Brain microvascular endothelial cell (primary cell): ENCODE results near the gene RAET1L.
"Not testable (repeated sequence)": the region's sequence is repeated elsewhere in the genome, so short reads cannot be mapped to it uniquely, and the experiment has no call there.

Experiments used
- DNase-seq: peaks from one replicate; pipeline ENCODE4 v3.0.0-alpha.2; 2020
- H3K27ac ChIP-seq: fragments of 250-450 bp; sonication (Bioruptor Pico); 2 replicates; pipeline ENCODE4 v1.5.1; 2020; ENCODE audit warnings: mild to moderate bottlenecking, moderate library complexity
- H3K27me3 ChIP-seq: fragments of 250-450 bp; sonication (Bioruptor Pico); replicated peaks from 2 replicates; pipeline ENCODE4 v1.5.1; 2020; ENCODE audit warnings: mild to moderate bottlenecking
- H3K36me3 ChIP-seq: fragments of 250-450 bp; sonication (Bioruptor Pico); replicated peaks from 2 replicates; pipeline ENCODE4 v1.5.1; 2020; ENCODE audit warnings: mild to moderate bottlenecking
- H3K4me3 ChIP-seq: 2 replicates; pipeline ENCODE4 v1.5.1; 2011; ENCODE audit warnings: low read depth, mild to moderate bottlenecking, control low read depth, low read length, moderate library complexity
- in situ Hi-C: cut with HindIII; loops from 2 replicates; pipeline ENCODE4 v1.10.0; 2017; ENCODE audit warnings: low sequenced_read_pairs, low pct_ligation_motif_present
- TF ChIP-seq, protein P1 (sequence below): IDR thresholded peaks from 2 replicates; pipeline ENCODE4 v1.5.1; 2011; ENCODE audit warnings: low read depth, mild to moderate bottlenecking, moderate library complexity, low read length, control low read depth, inconsistent platforms; ENCODE audit errors: missing control alignments

The RAET1L gene

DNA sequence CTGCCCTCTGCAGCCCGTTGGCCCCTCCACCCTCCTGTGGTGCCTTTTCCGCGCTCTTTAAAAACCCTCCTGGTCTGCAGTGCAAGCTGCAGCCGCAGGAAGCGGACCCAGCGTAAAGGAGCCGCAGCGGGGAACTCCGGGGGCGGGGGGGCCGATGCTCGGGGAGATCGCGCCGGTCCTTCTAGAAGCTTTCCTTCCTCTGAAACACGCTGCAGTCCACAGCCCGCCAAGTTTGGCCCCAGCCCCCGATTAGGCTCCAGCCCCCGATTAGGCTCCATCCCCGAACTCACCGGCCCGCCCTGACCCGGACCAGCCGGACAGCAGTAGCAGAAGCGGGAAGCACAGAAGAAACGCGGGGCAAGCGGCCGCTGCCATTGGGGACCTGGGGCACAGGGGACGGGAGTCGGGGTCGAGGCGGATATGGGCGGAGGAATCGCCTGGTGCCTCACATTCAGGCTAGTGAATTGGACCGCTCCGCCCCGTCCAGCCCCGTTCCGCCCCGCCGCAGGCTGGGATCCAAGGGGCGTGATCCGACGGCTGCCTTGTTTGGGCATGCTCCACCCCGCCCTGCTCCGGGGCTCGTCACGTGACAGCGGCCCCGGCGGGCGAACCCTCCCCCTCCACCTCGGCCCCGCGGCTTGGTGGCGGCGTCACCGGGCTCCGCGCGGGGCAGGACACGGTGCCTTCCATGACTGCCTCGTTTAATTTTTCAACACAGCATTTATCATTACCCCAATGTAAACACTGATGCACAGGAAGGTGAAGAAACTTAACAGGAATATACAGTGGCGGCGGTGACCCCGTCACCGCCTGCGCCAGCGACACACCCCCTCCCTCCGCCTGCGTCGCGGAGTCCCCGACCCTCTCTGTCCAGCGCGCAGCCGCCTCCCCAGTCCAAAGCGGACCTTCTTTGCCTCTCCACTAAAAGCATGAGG, 20.3 kb downstream of the RAET1L start:
- peak; percentile 84 for DNase-seq
- no peaks in the 10 kb centered on the region for H3K36me3 ChIP-seq
- in situ Hi-C loops = no loop called here
- peak overlapping the region; percentile 71 for H3K4me3 ChIP-seq
- TF ChIP-seq, protein P1, sequence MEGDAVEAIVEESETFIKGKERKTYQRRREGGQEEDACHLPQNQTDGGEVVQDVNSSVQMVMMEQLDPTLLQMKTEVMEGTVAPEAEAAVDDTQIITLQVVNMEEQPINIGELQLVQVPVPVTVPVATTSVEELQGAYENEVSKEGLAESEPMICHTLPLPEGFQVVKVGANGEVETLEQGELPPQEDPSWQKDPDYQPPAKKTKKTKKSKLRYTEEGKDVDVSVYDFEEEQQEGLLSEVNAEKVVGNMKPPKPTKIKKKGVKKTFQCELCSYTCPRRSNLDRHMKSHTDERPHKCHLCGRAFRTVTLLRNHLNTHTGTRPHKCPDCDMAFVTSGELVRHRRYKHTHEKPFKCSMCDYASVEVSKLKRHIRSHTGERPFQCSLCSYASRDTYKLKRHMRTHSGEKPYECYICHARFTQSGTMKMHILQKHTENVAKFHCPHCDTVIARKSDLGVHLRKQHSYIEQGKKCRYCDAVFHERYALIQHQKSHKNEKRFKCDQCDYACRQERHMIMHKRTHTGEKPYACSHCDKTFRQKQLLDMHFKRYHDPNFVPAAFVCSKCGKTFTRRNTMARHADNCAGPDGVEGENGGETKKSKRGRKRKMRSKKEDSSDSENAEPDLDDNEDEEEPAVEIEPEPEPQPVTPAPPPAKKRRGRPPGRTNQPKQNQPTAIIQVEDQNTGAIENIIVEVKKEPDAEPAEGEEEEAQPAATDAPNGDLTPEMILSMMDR = peak; percentile 49
- H3K27ac ChIP-seq = no peak overlapping the region
- peaks cover 14% of the 10 kb centered on the region for H3K27me3 ChIP-seq

DNA sequence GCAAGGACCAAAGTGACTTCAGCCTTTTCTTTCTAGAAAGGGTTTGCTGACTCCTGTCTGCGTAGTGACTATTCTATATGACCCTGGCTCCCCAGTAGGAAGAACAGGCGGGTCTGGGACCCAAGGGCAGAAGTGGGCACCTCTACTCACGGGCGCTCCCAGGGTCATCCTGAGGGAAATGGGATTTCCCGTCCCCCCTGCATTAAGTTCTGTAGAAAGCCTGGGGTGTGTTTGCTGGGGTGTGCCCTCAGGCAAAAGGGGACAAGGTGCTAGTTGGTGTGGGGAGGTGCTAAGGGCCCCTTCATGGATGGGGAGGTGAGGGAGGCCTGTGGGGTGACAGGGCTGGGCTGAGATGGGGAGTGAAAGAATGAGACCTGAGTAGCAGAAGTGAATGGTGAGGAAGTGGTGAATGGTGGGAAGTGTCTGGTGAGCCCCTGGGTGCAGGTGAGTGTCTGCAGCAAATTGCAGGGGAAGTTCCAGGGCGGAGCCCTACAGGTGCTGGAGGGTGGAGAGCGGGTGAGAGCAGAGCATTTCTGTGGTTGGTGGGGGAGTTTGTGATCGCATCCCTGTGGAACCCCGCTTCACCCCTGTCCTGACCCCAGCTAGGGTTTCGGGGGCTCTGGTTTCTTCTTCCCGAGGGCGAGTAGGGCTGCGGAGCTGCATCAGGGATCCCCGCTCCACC, 21.1 kb downstream of the RAET1L start:
- in situ Hi-C loops = no loop called here
- peaks cover 6% of the 10 kb centered on the region for H3K27me3 ChIP-seq
- no peaks in the 10 kb centered on the region for H3K36me3 ChIP-seq
- TF ChIP-seq, protein P1 = no peak
- peak overlapping the region; percentile 71 for H3K4me3 ChIP-seq
- DNase-seq = no peak
- H3K27ac ChIP-seq = no peak overlapping the region

GRCh38 chr6:150003599-150003998, 21.7 kb downstream of the RAET1L start:
- H3K4me3 ChIP-seq, H3K36me3 ChIP-seq, H3K27me3 ChIP-seq, DNase-seq, H3K27ac ChIP-seq, in situ Hi-C loops: not testable (repeated sequence)

GRCh38 chr6:150002710-150003109, 22.6 kb downstream of the RAET1L start:
- in situ Hi-C loops = no loop called here
- TF ChIP-seq, protein P1 = no peak
- H3K27me3 ChIP-seq = no peaks in the 10 kb centered on the region
- no peak overlapping the region for H3K27ac ChIP-seq
- no peaks in the 10 kb centered on the region for H3K36me3 ChIP-seq
- H3K4me3 ChIP-seq = no peak overlapping the region
- no peak for DNase-seq

DNA sequence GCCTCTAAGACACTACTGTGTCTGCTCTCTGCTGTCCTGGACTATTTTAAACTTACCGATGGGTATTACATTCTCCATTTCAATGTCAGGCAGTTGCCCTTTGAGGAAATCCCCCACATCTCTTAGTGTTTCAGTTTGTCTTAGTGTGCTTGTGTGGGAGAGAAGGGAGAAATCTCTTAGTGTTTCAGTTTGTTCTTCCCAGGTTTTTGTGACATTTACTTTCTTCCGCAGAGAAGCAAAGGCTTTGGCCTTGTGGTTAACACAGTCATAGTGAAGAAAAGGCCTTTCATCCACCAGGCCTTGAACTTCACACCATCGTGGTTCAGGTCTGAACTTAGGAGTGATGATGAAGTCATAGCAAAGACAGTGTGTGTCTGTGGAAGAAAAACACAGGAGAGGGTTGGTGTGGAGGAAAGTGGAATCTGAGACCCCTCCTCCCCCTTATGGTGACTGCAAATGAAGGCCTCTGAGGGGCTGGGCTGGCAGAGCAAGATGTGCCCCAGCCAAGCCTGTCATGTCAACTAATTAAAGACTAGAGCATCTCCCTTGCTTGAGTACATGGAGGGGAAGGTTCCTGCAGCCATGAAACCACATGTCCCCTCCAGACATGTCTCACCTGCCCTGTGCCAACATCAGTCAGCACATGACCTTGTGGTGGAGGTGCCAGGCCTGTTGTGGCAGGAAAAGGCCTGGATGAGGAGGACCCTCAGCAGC, 23.9 kb downstream of the RAET1L start:
- no peak overlapping the region for H3K4me3 ChIP-seq
- TF ChIP-seq, protein P1 = no peak
- no peak for DNase-seq
- H3K27me3 ChIP-seq = peaks cover 2% of the 10 kb centered on the region
- no peak overlapping the region for H3K27ac ChIP-seq
- in situ Hi-C loops = no loop called here
- no peaks in the 10 kb centered on the region for H3K36me3 ChIP-seq

DNA sequence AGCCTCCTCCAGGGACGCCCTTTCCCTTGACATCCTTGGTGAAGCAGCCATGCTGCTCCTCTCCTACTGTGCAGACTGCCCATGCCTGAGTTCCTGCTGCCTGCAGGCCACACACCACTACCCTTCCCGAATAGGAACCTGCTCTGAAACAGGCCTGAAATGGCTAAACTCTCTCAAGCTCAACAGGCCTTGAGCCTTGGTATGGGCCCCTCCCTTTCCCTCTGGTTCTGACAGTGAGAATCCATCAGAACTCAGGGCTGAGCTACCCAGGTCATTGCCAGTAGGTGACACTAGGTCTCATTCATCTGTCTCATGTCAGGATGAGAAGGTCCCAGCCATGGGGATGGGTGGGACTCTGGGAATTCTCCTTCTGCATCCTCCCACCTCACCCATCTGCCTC, 25.7 kb downstream of the RAET1L start:
- in situ Hi-C loops = no loop called here
- TF ChIP-seq, protein P1 = no peak
- Histone ChIP-seq H3K27me3 (peaks cover 11% of the 10 kb centered on the region), H3K36me3 (no peaks in the 10 kb centered on the region), H3K4me3 (no peak overlapping the region), H3K27ac (no peak overlapping the region)
- DNase-seq = no peak
